Measurements from ENCODE around the gene INTS4.
"Not testable (repeated sequence)": the region's sequence is repeated elsewhere in the genome, so short reads cannot be mapped to it uniquely, and the experiment has no call there.

- TF ChIP-seq CTCF (IDR thresholded peaks at IDR 0.05; ENCODE audit: low read depth, low read length); POLR2A (IDR thresholded peaks at IDR 0.05; ENCODE audit: extremely low read depth, insufficient read length); MAX (IDR thresholded peaks at IDR 0.05; ENCODE audit: low read depth, low read length); MYC (IDR thresholded peaks at IDR 0.05; ENCODE audit: low read depth, low read length): not testable (repeated sequence)
Measured at GRCh38 chr11:77986456-77986855, 8.0 kb downstream of the INTS4 start.
